GM19238 (cell line): ENCODE measurements around the gene TEAD4.

Experiments used
- DNase-seq: peaks from one replicate; pipeline ENCODE4 v3.0.0; 2011; ENCODE audit warnings: low spot score; ENCODE audit not compliant: insufficient read length

TEAD4 gene

GRCh38 chr12:2959192-2959504 lies at the start of gene TEAD4:
TSS of gene TEAD4 (plus strand) at chr12:2959397.
- DNase-seq: no peak

- DNase-seq: no peak
Measured at GRCh38 chr12:2912216-2912575, 47.0 kb upstream of the TEAD4 start.

GRCh38 chr12:2919249-2919648 lies 39.9 kb upstream of the TEAD4 start:
- DNase-seq: no peak

GRCh38 chr12:2922329-2922728 lies 36.9 kb upstream of the TEAD4 start:
- no peak for DNase-seq

GRCh38 chr12:2923057-2923456 lies 36.1 kb upstream of the TEAD4 start:
- no peak for DNase-seq

GRCh38 chr12:2924019-2924418 lies 35.2 kb upstream of the TEAD4 start:
- DNase-seq: no peak

GRCh38 chr12:2925322-2925995 lies 33.7 kb upstream of the TEAD4 start:
- no peak for DNase-seq

- no peak for DNase-seq
Measured at GRCh38 chr12:2930865-2931264, 28.3 kb upstream of the TEAD4 start.

- no peak for DNase-seq
Measured at GRCh38 chr12:2933586-2933985, 25.6 kb upstream of the TEAD4 start.

- no peak for DNase-seq
Measured at GRCh38 chr12:2934371-2934770, 24.8 kb upstream of the TEAD4 start.

GRCh38 chr12:2936301-2936700 lies 22.9 kb upstream of the TEAD4 start:
- no peak for DNase-seq

GRCh38 chr12:2937500-2937899 lies 21.7 kb upstream of the TEAD4 start:
- DNase-seq: no peak

GRCh38 chr12:2939191-2939590 lies 20.0 kb upstream of the TEAD4 start:
- no peak for DNase-seq

- DNase-seq: no peak
Measured at GRCh38 chr12:2940564-2940963, 18.6 kb upstream of the TEAD4 start.

- DNase-seq: no peak
Measured at GRCh38 chr12:2941524-2941923, 17.7 kb upstream of the TEAD4 start.

- no peak for DNase-seq
Measured at GRCh38 chr12:2944401-2945047, 14.7 kb upstream of the TEAD4 start.

- no peak for DNase-seq
Measured at GRCh38 chr12:2949411-2949810, 9.8 kb upstream of the TEAD4 start.

- no peak for DNase-seq
Measured at GRCh38 chr12:2955888-2956287, 3.3 kb upstream of the TEAD4 start.

- no peak for DNase-seq
Measured at GRCh38 chr12:2957816-2958431, 1.3 kb upstream of the TEAD4 start.

GRCh38 chr12:2958432-2959191 lies 585 bp upstream of the TEAD4 start:
- no peak for DNase-seq

- DNase-seq: no peak
Measured at GRCh38 chr12:2959505-2960389, 550 bp downstream of the TEAD4 start.
